Neuronal stem cell (in vitro differentiated cells): Measurements from ENCODE around the gene PLAC1.

Experiments
- DNase-seq: peaks from one replicate; pipeline ENCODE4 v3.0.0-alpha.2; 2013; ENCODE audit warnings: low spot score
- H2AFZ ChIP-seq: one replicate; pipeline ENCODE4 v1.6.1; 2013; ENCODE audit warnings: mild to moderate bottlenecking, low read length, inconsistent platforms
- H2AK5ac ChIP-seq: 2 replicates; pipeline ENCODE4 v1.6.1; 2013; ENCODE audit warnings: low read depth, mild to moderate bottlenecking, inconsistent platforms, low read length, moderate library complexity, mixed read lengths
- H2BK120ac ChIP-seq: 2 replicates; pipeline ENCODE4 v1.6.1; 2013; ENCODE audit warnings: low read depth, mild to moderate bottlenecking, inconsistent platforms, low read length, moderate library complexity, mixed read lengths
- H2BK12ac ChIP-seq: one replicate; pipeline ENCODE4 v1.6.1; 2013; ENCODE audit warnings: low read length, inconsistent platforms
- H2BK15ac ChIP-seq: 2 replicates; pipeline ENCODE4 v1.6.1; 2013; ENCODE audit warnings: mild to moderate bottlenecking, low read length, inconsistent platforms, mixed read lengths
- H2BK5ac ChIP-seq: one replicate; pipeline ENCODE4 v1.6.1; 2013; ENCODE audit warnings: inconsistent platforms, mild to moderate bottlenecking, low read length, moderate library complexity
- H3K14ac ChIP-seq: one replicate; pipeline ENCODE4 v1.6.1; 2013; ENCODE audit warnings: low read length, inconsistent platforms
- H3K18ac ChIP-seq: 2 replicates; pipeline ENCODE4 v1.6.1; 2013; ENCODE audit warnings: low read length, inconsistent platforms
- H3K23ac ChIP-seq: 2 replicates; pipeline ENCODE4 v1.6.1; 2013; ENCODE audit warnings: low read depth, mild to moderate bottlenecking, mixed read lengths, low read length, inconsistent platforms; ENCODE audit not compliant: poor library complexity
- H3K27ac ChIP-seq: replicated peaks from 3 replicates; pipeline ENCODE4 v1.5.1; 2013; ENCODE audit warnings: low read length, inconsistent platforms
- H3K27me3 ChIP-seq, 3 experiments: 2 replicates each; pipeline ENCODE4 v1.6.1; 2013; ENCODE audit warnings: low read length in 3 of 3, mild to moderate bottlenecking in 2 of 3, inconsistent platforms in 1 of 3, low read depth in 1 of 3, mixed read lengths in 1 of 3, moderate library complexity in 1 of 3; ENCODE audit not compliant: control insufficient read depth in 3 of 3, insufficient read depth in 3 of 3
- H3K36me3 ChIP-seq, 2 donors: replicated peaks in 1 of 2; 2 replicates each; pipeline ENCODE4 v1.6.1; 2013; ENCODE audit warnings: low read length in 2 of 2; ENCODE audit not compliant: control insufficient read depth in 2 of 2, insufficient read depth in 2 of 2
- H3K4ac ChIP-seq: 2 replicates; pipeline ENCODE4 v1.6.1; 2013; ENCODE audit warnings: inconsistent platforms, mild to moderate bottlenecking, low read length, moderate library complexity
- H3K4me1 ChIP-seq, 2 donors: 1 replicate in 1 of 2; 2 replicates in 1 of 2; pipeline ENCODE4 v1.6.1; 2013; ENCODE audit warnings: low read length in 2 of 2, low read depth in 1 of 2; ENCODE audit not compliant: control insufficient read depth in 2 of 2, insufficient read depth in 1 of 2
- H3K4me2 ChIP-seq: one replicate; pipeline ENCODE4 v1.6.1; 2013; ENCODE audit warnings: mild to moderate bottlenecking, low read length, inconsistent platforms; ENCODE audit not compliant: insufficient read depth, poor library complexity, severe bottlenecking
- H3K4me3 ChIP-seq, 2 donors: 2 replicates each; pipeline ENCODE4 v1.5.1; 2013; ENCODE audit warnings: low read length in 2 of 2, mild to moderate bottlenecking in 2 of 2, inconsistent platforms in 1 of 2, moderate library complexity in 1 of 2
- H3K79me1 ChIP-seq: one replicate; pipeline ENCODE4 v1.6.1; 2013; ENCODE audit warnings: low read depth, mild to moderate bottlenecking, inconsistent platforms, low read length, moderate library complexity
- H3K9ac ChIP-seq: one replicate; pipeline ENCODE4 v1.6.1; 2013; ENCODE audit warnings: mild to moderate bottlenecking, low read depth, low read length, inconsistent platforms; ENCODE audit not compliant: poor library complexity
- H3K9me3 ChIP-seq, 2 donors: replicated peaks in 1 of 2; 2 replicates each; pipeline versions ENCODE3 to v1.6.1; 2013; ENCODE audit warnings: low read length in 2 of 2, mild to moderate bottlenecking in 2 of 2, inconsistent platforms in 1 of 2, low read depth in 1 of 2, mixed read lengths in 1 of 2, moderate library complexity in 1 of 2; ENCODE audit not compliant: control insufficient read depth in 2 of 2, insufficient read depth in 1 of 2
- H4K8ac ChIP-seq: one replicate; pipeline ENCODE4 v1.6.1; 2013; ENCODE audit warnings: low read depth, mild to moderate bottlenecking, inconsistent platforms, low read length, moderate library complexity
- H4K91ac ChIP-seq: one replicate; pipeline ENCODE4 v1.6.1; 2013; ENCODE audit warnings: low read length, low read depth, mild to moderate bottlenecking, inconsistent platforms; ENCODE audit not compliant: poor library complexity
- WGBS, 2 donors: extraction: QIAGEN DNeasy Blood & Tissue Kit; methylation state at CpG; one replicate each; pipeline ENCODE4 v1.1.7; 2013; ENCODE audit warnings: missing lambda C conversion rate in 2 of 2, mixed read lengths in 1 of 2; ENCODE audit not compliant: insufficient read length in 2 of 2, insufficient replicate concordance in 1 of 2; ENCODE audit errors: extremely low coverage in 2 of 2; 5-methylcytosine and 5-hydroxymethylcytosine counted together

PLAC1 gene

GRCh38 chrX:134694333-134695322 lies 36.4 kb upstream of the PLAC1 start:
- H3K23ac ChIP-seq, result no peak overlapping the region
- no peaks in the 10 kb centered on the region for H3K36me3 ChIP-seq
- H3K4ac ChIP-seq, result no peak overlapping the region
- H3K18ac ChIP-seq, result no peak overlapping the region
- H3K4me1 ChIP-seq, result no peaks in the 10 kb centered on the region
- no peak overlapping the region for H3K4me3 ChIP-seq
- no peak overlapping the region for H3K14ac ChIP-seq
- no peaks in the 10 kb centered on the region for H3K79me1 ChIP-seq
- H3K27me3 ChIP-seq, result no peaks in the 10 kb centered on the region
- no peak overlapping the region for H2AK5ac ChIP-seq
- no peak overlapping the region for H2BK120ac ChIP-seq
- no CpG with 5 or more reads among the region's 5 CpGs for WGBS, 2 donors
- H3K9me3 ChIP-seq, result no peaks in the 10 kb centered on the region
- no peak overlapping the region for H4K91ac ChIP-seq
- no peak overlapping the region for H2AFZ ChIP-seq
- H2BK12ac ChIP-seq, result no peak overlapping the region
- no peak overlapping the region for H3K27ac ChIP-seq
- no peak overlapping the region for H4K8ac ChIP-seq
- DNase-seq, result no peak
- H2BK5ac ChIP-seq, result no peak overlapping the region
- H3K9ac ChIP-seq, result no peak overlapping the region
- no peak overlapping the region for H2BK15ac ChIP-seq
- no peak overlapping the region for H3K4me2 ChIP-seq

- Histone ChIP-seq H2BK15ac (no peak overlapping the region), H2BK12ac (no peak overlapping the region), H3K4ac (no peak overlapping the region), H3K79me1 (no peaks in the 10 kb centered on the region), H4K91ac (no peak overlapping the region), H3K18ac (no peak overlapping the region), H2AK5ac (no peak overlapping the region), H3K27ac (no peak overlapping the region), H4K8ac (no peak overlapping the region), H2BK120ac (no peak overlapping the region), H2BK5ac (no peak overlapping the region), H3K9me3 (no peaks in the 10 kb centered on the region), H3K4me2 (no peak overlapping the region), H3K14ac (no peak overlapping the region), H3K9ac (no peak overlapping the region), H3K23ac (no peak overlapping the region), H3K4me1 (no peaks in the 10 kb centered on the region), H3K36me3 (no peaks in the 10 kb centered on the region), H3K27me3 (no peaks in the 10 kb centered on the region), H2AFZ (no peak overlapping the region), H3K4me3 (no peak overlapping the region)
- DNase-seq, result no peak
- no CpG with 5 or more reads among the region's 2 CpGs for WGBS, 2 donors
Observed at GRCh38 chrX:134693644-134694043, 35.4 kb upstream of the PLAC1 start.

GRCh38 chrX:134692990-134693389 lies 34.7 kb upstream of the PLAC1 start:
- H4K8ac ChIP-seq, result no peak overlapping the region
- no peaks in the 10 kb centered on the region for H3K9me3 ChIP-seq
- no peaks in the 10 kb centered on the region for H3K4me1 ChIP-seq
- H3K9ac ChIP-seq, result no peak overlapping the region
- no peak overlapping the region for H3K23ac ChIP-seq
- no peak overlapping the region for H4K91ac ChIP-seq
- H2AFZ ChIP-seq, result no peak overlapping the region
- H3K36me3 ChIP-seq, result no peaks in the 10 kb centered on the region
- no peaks in the 10 kb centered on the region for H3K79me1 ChIP-seq
- no peak overlapping the region for H3K14ac ChIP-seq
- no peak for DNase-seq
- H2BK15ac ChIP-seq, result no peak overlapping the region
- peaks cover 0 to 3% (median 0%) of the 10 kb centered on the region in 3 experiments for H3K27me3 ChIP-seq
- H3K4me2 ChIP-seq, result no peak overlapping the region
- H2AK5ac ChIP-seq, result no peak overlapping the region
- no CpG with 5 or more reads among the region's 1 CpG for WGBS, 2 donors
- H3K18ac ChIP-seq, result no peak overlapping the region
- no peak overlapping the region for H2BK12ac ChIP-seq
- H3K27ac ChIP-seq, result no peak overlapping the region
- no peak overlapping the region for H3K4me3 ChIP-seq
- no peak overlapping the region for H2BK120ac ChIP-seq
- no peak overlapping the region for H3K4ac ChIP-seq
- no peak overlapping the region for H2BK5ac ChIP-seq

- WGBS, 2 donors, result no CpG with 5 or more reads among the region's 1 CpG
- Histone ChIP-seq H3K9ac (no peak overlapping the region), H3K4me3 (no peak overlapping the region), H3K4me1 (no peaks in the 10 kb centered on the region), H3K23ac (no peak overlapping the region), H2BK12ac (no peak overlapping the region), H3K14ac (no peak overlapping the region), H3K9me3 (no peaks in the 10 kb centered on the region), H3K79me1 (no peaks in the 10 kb centered on the region), H4K91ac (no peak overlapping the region), H2AFZ (no peak overlapping the region), H3K18ac (no peak overlapping the region), H3K27me3 (peaks cover 0 to 3% (median 0%) of the 10 kb centered on the region in 3 experiments), H3K27ac (no peak overlapping the region), H2BK15ac (no peak overlapping the region), H3K4me2 (no peak overlapping the region), H2AK5ac (no peak overlapping the region), H4K8ac (no peak overlapping the region), H3K4ac (no peak overlapping the region), H3K36me3 (no peaks in the 10 kb centered on the region), H2BK5ac (no peak overlapping the region), H2BK120ac (no peak overlapping the region)
- no peak for DNase-seq
Observed at GRCh38 chrX:134692233-134692632, 34.0 kb upstream of the PLAC1 start.
